SK-N-SH treated with all-trans-retinoic acid at 6 μM for 48 hours (cell line): ENCODE measurements around the gene USP49.

Source experiments
- CREB5 ChIP-seq: fragments of 250-450 bp; sonication (Bioruptor Pico); IDR thresholded peaks from 2 replicates; pipeline ENCODE4 v1.5.1; 2020; ENCODE audit warnings: low read depth, mild to moderate bottlenecking, moderate library complexity
- GLIS3 ChIP-seq: fragments of 250-450 bp; sonication (Bioruptor Pico); IDR thresholded peaks from 2 replicates; pipeline ENCODE4 v1.5.0; 2020; ENCODE audit warnings: mild to moderate bottlenecking, moderate library complexity
- ZC3H10 ChIP-seq: fragments of 250-450 bp; sonication (Bioruptor Pico); IDR thresholded peaks from 2 replicates; pipeline ENCODE4 v1.5.1; 2021; ENCODE audit warnings: mild to moderate bottlenecking, moderate library complexity
- ZFP30 ChIP-seq: fragments of 450-650 bp; formaldehyde crosslinking; IDR thresholded peaks from 2 replicates; pipeline ENCODE4 v1.5.0; 2022; ENCODE audit warnings: mild to moderate bottlenecking, moderate library complexity

GRCh38 chr6:41943456-41943855, 48.3 kb upstream of the USP49 start:
- no peak for TF ChIP-seq ZFP30 (CRISPR knock-in tag)
- TF ChIP-seq ZC3H10 (CRISPR knock-in tag) = no peak
- no peak for TF ChIP-seq CREB5 (CRISPR knock-in tag)
- TF ChIP-seq GLIS3 (CRISPR knock-in tag) = no peak
